ENCODE results near the gene VRK1. TPM values are rescaled to one million over a fixed set of nuclear protein-coding genes. Genes with fewer than 3 reads are reported as not detected.

The VRK1 gene
- total and polyA plus RNA-seq, 2 of the 4 experiments (the other 2 are of a cell fraction), result 14.2 to 19.9 TPM

- no peak overlapping the region for H3K27ac ChIP-seq (ENCODE audit: insufficient read depth, low read length)
- no peak overlapping the region for H2AK9ac ChIP-seq (replicated peaks; ENCODE audit: low read depth, low read length, poor library complexity)
- BruUV-seq (replicated peaks), result no TSS peak
- no peak overlapping the region for H3K4ac ChIP-seq (ENCODE audit: low read depth, low read length)
- H3K23ac ChIP-seq (ENCODE audit: low read depth, low read length), result peak overlapping the region; percentile 59; the same call in 1 of the 2 replicates
- peaks cover 30 to 38% of the 10 kb centered on the region in 2 experiments for H3K79me1 ChIP-seq (ENCODE audit: low read depth in 1 of 2, low read length in 2 of 2)
- peaks cover 3% of the 10 kb centered on the region; the same call in 1 of the 2 replicates for H3K4me1 ChIP-seq (ENCODE audit: control insufficient read depth, insufficient read depth, low read length)
- no peaks in the 10 kb centered on the region for H3K9me3 ChIP-seq (ENCODE audit: control insufficient read depth, insufficient read depth, low read length)
- no peaks in the 10 kb centered on the region for H3K36me3 ChIP-seq (ENCODE audit: control insufficient read depth, insufficient read depth, low read length)
- no peak overlapping the region for H3K56ac ChIP-seq (ENCODE audit: extremely low read depth, insufficient read depth, low read length)
- H4K5ac ChIP-seq (ENCODE audit: low read depth, low read length), result no peak overlapping the region
- in situ Hi-C loops (cut with MboI; ENCODE audit: low sequenced_read_pairs), result no loop called here
- H3K4me3 ChIP-seq (ENCODE audit: insufficient read depth, low read depth, low read length), result peak overlapping the region; percentile 7; the same call in 1 of the 2 replicates
- H2BK20ac ChIP-seq (ENCODE audit: low read depth, low read length), result no peak overlapping the region
- no peak overlapping the region for H2BK5ac ChIP-seq (ENCODE audit: low read depth, low read length, poor library complexity, severe bottlenecking)
- H3K9ac ChIP-seq (ENCODE audit: low read depth, low read length), result no peak overlapping the region
- peak overlapping the region; percentile 70 for H3K4me2 ChIP-seq (ENCODE audit: low read depth, low read length)
- H3K14ac ChIP-seq (replicated peaks; ENCODE audit: low read depth, low read length), result peak overlapping the region; percentile 5; the same call in 1 of the 2 replicates
- peak; percentile 66 for ATAC-seq (ENCODE audit: low read depth)
- dilution Hi-C loops (cut with HindIII; ENCODE audit: low sequenced_read_pairs, unreplicated experiment), result no loop called here
- no peaks in the 10 kb centered on the region for H3K27me3 ChIP-seq (ENCODE audit: control insufficient read depth, insufficient read depth, low read length)
- no peak overlapping the region for H2BK15ac ChIP-seq (ENCODE audit: low read depth, low read length)
- intact Hi-C loops (cut with micrococcal nuclease), result loop anchor here (5.0 kb wide), 1 partner anchor 339 kb away; no protein-coding TSS in a partner anchor
- peak overlapping the region in 1 of 2 experiments; percentile 24; a peak in 1 of 4 replicates for H4K8ac ChIP-seq (ENCODE audit: low read depth in 2 of 2, low read length in 2 of 2)
- CTCF ChIA-PET, result no interaction called here
- DNase-seq, result no peak
- H4K20me1 ChIP-seq (ENCODE audit: insufficient read depth, low read length), result no peaks in the 10 kb centered on the region
- H2AFZ ChIP-seq (replicated peaks; ENCODE audit: low read length, poor library complexity), result no peak overlapping the region
- H4K91ac ChIP-seq (ENCODE audit: insufficient read depth, low read depth, low read length), result no peak overlapping the region
- no peak overlapping the region for H2BK120ac ChIP-seq (ENCODE audit: low read depth, low read length)
- WGBS, 2 experiments (ENCODE audit: extremely low coverage in 2 of 2, insufficient read length in 1 of 2), result no CpG with 5 or more reads among the region's 5 CpGs
- POLR2A ChIA-PET (ENCODE audit: unreplicated experiment), result no interaction called here
- no peak overlapping the region for H2AK5ac ChIP-seq (ENCODE audit: low read depth, low read length)
- no peak overlapping the region for H3K18ac ChIP-seq (ENCODE audit: low read depth, low read length)
- peaks cover 8% of the 10 kb centered on the region; the same call in 1 of the 2 replicates for H3K9me1 ChIP-seq (ENCODE audit: insufficient read depth, low read length)
- no peak for TF ChIP-seq NFE2L2 (IDR thresholded peaks at IDR 0.05; ENCODE audit: low read depth, low read length)
- no peak for TF ChIP-seq MAFK (IDR thresholded peaks at IDR 0.05; ENCODE audit: low read depth, low read length)
- TF ChIP-seq ELK1 (IDR thresholded peaks at IDR 0.05; ENCODE audit: borderline replicate concordance, low read depth, low read length), result no peak
- TF ChIP-seq RAD21 (IDR thresholded peaks at IDR 0.05; ENCODE audit: low read length), result no peak
- no peak for TF ChIP-seq POLR2A (IDR thresholded peaks at IDR 0.05; ENCODE audit: low read depth, low read length)
- TF ChIP-seq MAZ (IDR thresholded peaks at IDR 0.05; ENCODE audit: borderline replicate concordance, low read depth, low read length), result no peak
- TF ChIP-seq USF2 (IDR thresholded peaks at IDR 0.05; ENCODE audit: low read depth, low read length), result no peak
- no peak for TF ChIP-seq BHLHE40 (IDR thresholded peaks at IDR 0.05; ENCODE audit: low read depth, low read length)
- TF ChIP-seq RCOR1 (IDR thresholded peaks at IDR 0.05; ENCODE audit: insufficient replicate concordance, low read length), result no peak
- no peak for TF ChIP-seq CTCF (conservative IDR thresholded peaks at IDR 0.05; ENCODE audit: low read depth, low read length)
- no peak for TF ChIP-seq SMC3 (IDR thresholded peaks at IDR 0.05; ENCODE audit: low read depth, low read length)
- TF ChIP-seq CEBPB (IDR thresholded peaks at IDR 0.05; ENCODE audit: low read depth, low read length), result no peak
- TF ChIP-seq FOS (IDR thresholded peaks at IDR 0.05; ENCODE audit: low read depth, low read length), result no peak
- TF ChIP-seq CHD1 (IDR thresholded peaks at IDR 0.05; ENCODE audit: low read depth, low read length), result no peak
Measured at GRCh38 chr14:96817750-96818666, 20.8 kb downstream of the VRK1 start.
